Lower lobe of right lung (tissue), 2 donors: ENCODE results near the gene GPAM. TPM values are rescaled to one million over a fixed set of nuclear protein-coding genes. Genes with fewer than 3 reads are reported as not detected.
A peak's percentile ranks its signal among the peaks of the same experiment; 100 is the strongest.

Experiments
- ATAC-seq, 2 donors: fragments of 200-7000 bp; cut with Tn5 transposase; one replicate each; pipeline ENCODE4 v1.9.1; 2020 to 2022; ENCODE audit warnings: mild to moderate bottlenecking in 2 of 2, moderate library complexity in 2 of 2
- DNase-seq: peaks from one replicate; pipeline ENCODE4 v3.0.0-alpha.2; 2020
- H3K27ac ChIP-seq: fragments of 200-600 bp; one replicate; pipeline ENCODE4 v1.8.0; 2022
- H3K27me3 ChIP-seq: fragments of 200-600 bp; one replicate; pipeline ENCODE4 v1.8.0; 2022; ENCODE audit warnings: low read depth
- H3K36me3 ChIP-seq: fragments of 200-600 bp; one replicate; pipeline ENCODE4 v1.8.0; 2022; ENCODE audit warnings: mild to moderate bottlenecking
- H3K4me1 ChIP-seq: fragments of 200-600 bp; one replicate; pipeline ENCODE4 v1.8.0; 2022
- H3K4me3 ChIP-seq: fragments of 200-600 bp; one replicate; pipeline ENCODE4 v1.8.0; 2022; ENCODE audit warnings: mild to moderate bottlenecking
- H3K9me3 ChIP-seq: fragments of 200-600 bp; one replicate; pipeline ENCODE4 v1.8.0; 2022
- CTCF ChIP-seq: fragments of 200-600 bp; IDR thresholded peaks from one replicate; pipeline ENCODE4 v1.8.0; 2022; ENCODE audit warnings: antibody characterized with exemption, mild to moderate bottlenecking
- intact Hi-C: fragments of 100-400 bp; cut with DNase I; formaldehyde crosslinking; loops from one replicate; pipeline ENCODE4 v1.11.0; 2022
- total RNA-seq: library from RNA; stranded (reverse); fragmentation: NEBNext Ultra II Directional; extraction: Animal tissue kit (Norgen Biotek cat#: 25700); gene quantifications from one replicate; pipeline ENCODE4 v1.2.1, GENCODE V29; 2021
- donor health status: DM: no; HTN: yes; CAD: no; lungs with severe emphysema.

GPAM gene
- total RNA-seq, 1 donor from 2014 or later, result 27.2 TPM

GRCh38 chr10:112217386-112218035 is 33.9 kb upstream of the GPAM start:
- intact Hi-C loops, result no loop called here
- no peak overlapping the region for H3K4me3 ChIP-seq
- no peaks in the 10 kb centered on the region for H3K9me3 ChIP-seq
- DNase-seq (no peak), ATAC-seq (no peak)
- no peak overlapping the region for H3K27ac ChIP-seq
- no peak for TF ChIP-seq CTCF
- H3K36me3 ChIP-seq, result no peaks in the 10 kb centered on the region
- no peaks in the 10 kb centered on the region for H3K4me1 ChIP-seq
- H3K27me3 ChIP-seq, result peaks cover 5% of the 10 kb centered on the region

GRCh38 chr10:112216966-112217365 is 33.4 kb upstream of the GPAM start:
- Histone ChIP-seq H3K36me3 (no peaks in the 10 kb centered on the region), H3K9me3 (no peaks in the 10 kb centered on the region), H3K27me3 (peaks cover 5% of the 10 kb centered on the region), H3K27ac (no peak overlapping the region), H3K4me3 (no peak overlapping the region), H3K4me1 (no peaks in the 10 kb centered on the region)
- DNase-seq (no peak), ATAC-seq (no peak)
- intact Hi-C loops, result no loop called here
- TF ChIP-seq CTCF, result no peak

DNA sequence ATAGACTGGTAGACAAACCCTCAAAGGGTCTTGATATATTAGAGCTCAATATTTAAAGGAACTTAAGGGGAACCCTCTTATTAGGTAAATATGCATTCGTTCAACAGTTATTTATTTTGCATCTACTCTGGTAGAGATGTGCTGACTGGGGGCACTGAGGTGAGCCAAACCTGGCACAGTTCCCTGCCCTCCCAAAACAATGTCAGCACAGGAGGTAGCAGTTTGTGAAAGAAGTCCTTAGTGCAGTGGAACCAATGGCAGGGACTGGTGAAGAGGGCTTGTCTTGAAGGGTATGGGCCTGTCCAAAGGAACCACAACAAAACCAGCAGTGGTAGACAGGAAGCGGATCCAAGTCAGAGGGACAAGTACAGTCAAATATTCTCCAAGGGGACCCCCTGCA is 32.6 kb upstream of the GPAM start:
- Histone ChIP-seq H3K4me1 (no peaks in the 10 kb centered on the region), H3K27ac (no peak overlapping the region), H3K36me3 (no peaks in the 10 kb centered on the region), H3K27me3 (peaks cover 5% of the 10 kb centered on the region), H3K9me3 (no peaks in the 10 kb centered on the region), H3K4me3 (no peak overlapping the region)
- DNase-seq (no peak), ATAC-seq (peak in 1 of 2 donors; percentile 8)
- no peak for TF ChIP-seq CTCF
- intact Hi-C loops, result no loop called here

DNA sequence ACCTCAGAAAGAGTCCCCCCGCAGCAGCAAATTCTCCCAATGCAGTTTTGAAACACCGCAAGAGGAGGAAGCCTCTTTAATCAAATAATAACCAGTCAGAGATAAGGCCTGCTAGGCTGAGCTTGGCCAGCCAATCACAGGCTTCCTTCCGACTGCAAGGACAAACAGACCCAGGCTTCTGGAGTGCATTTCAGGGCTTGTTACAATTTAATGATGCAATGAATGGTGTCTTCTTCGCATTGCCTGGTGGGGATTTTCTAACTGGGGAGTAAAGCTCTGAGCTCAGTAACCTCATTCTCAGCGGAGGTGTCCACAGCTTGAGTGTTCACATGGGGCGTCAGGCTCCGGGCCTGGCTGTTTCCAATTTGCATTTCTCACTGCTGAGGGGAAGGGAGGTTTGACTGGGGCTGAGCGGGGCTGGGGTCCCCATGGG is 31.8 kb upstream of the GPAM start:
- Histone ChIP-seq H3K4me1 (no peaks in the 10 kb centered on the region), H3K27ac (no peak overlapping the region), H3K27me3 (peaks cover 8% of the 10 kb centered on the region), H3K36me3 (no peaks in the 10 kb centered on the region), H3K4me3 (peak overlapping the region; percentile 19), H3K9me3 (no peaks in the 10 kb centered on the region)
- intact Hi-C loops, result no loop called here
- ATAC-seq (peak; percentile 64 to 84), DNase-seq (peak; percentile 58)
- TF ChIP-seq CTCF, result no peak

DNA sequence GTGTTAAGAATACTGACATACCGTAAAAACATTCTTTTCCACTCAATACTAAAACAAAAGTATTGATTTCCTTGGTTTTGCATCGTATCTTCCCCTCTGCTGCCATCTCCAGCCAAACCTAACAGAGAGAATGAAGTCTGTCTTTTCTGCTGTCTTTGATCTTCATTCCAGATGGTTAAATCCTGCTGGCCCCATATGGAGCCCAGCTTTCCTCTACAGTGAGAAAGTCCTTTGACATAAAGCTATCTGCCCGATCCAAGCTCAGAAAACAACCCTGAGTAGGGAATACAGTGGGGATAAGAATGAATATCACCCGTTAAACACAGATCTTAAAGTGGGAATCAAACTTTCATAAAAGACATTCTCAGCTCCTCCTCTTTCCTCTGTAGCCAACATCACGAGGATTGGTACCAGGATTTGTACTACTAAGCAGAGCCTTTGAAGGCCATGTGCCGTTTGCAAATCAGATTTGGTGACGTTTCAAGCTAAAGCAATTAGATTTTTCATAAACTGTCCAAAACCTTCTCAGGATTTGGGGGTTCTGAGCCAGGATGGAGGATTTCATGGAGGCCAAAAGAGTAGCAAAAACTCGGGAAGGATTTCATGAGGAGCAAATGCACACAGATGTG is 30.8 kb upstream of the GPAM start:
- Histone ChIP-seq H3K27me3 (peaks cover 11% of the 10 kb centered on the region), H3K4me1 (no peaks in the 10 kb centered on the region), H3K9me3 (no peaks in the 10 kb centered on the region), H3K27ac (no peak overlapping the region), H3K4me3 (peak overlapping the region; percentile 19), H3K36me3 (no peaks in the 10 kb centered on the region)
- intact Hi-C loops, result no loop called here
- ATAC-seq (no peak), DNase-seq (no peak)
- no peak for TF ChIP-seq CTCF
